ENCODE measurements around the gene GPLD1.
"Not testable (repeated sequence)": the region's sequence is repeated elsewhere in the genome, so short reads cannot be mapped to it uniquely, and the experiment has no call there.

GPLD1 gene

GRCh38 chr6:24410622-24411021, 78.8 kb downstream of the GPLD1 start:
- H3K9ac ChIP-seq (ENCODE audit: low read length) = no peak overlapping the region
- no peaks in the 10 kb centered on the region for H3K9me3 ChIP-seq (ENCODE audit: control insufficient read depth, insufficient read depth, low read depth, low read length)
- H3K4me1 ChIP-seq (ENCODE audit: control insufficient read depth, insufficient read depth, low read length) = peaks cover 3% of the 10 kb centered on the region; the same call in 1 of the 2 replicates
- H3K27me3 ChIP-seq (ENCODE audit: control insufficient read depth, insufficient read depth, low read length) = no peaks in the 10 kb centered on the region
- H3K4me3 ChIP-seq (ENCODE audit: low read depth, low read length) = no peak overlapping the region
- H3K27ac ChIP-seq (ENCODE audit: low read depth, low read length) = no peak overlapping the region
- H3K36me3 ChIP-seq (ENCODE audit: control insufficient read depth, insufficient read depth, low read length) = peaks cover 86% of the 10 kb centered on the region

GRCh38 chr6:24408719-24409410, 80.5 kb downstream of the GPLD1 start:
- Histone ChIP-seq H3K36me3 (ENCODE audit: control insufficient read depth, insufficient read depth, low read length) (peaks cover 91% of the 10 kb centered on the region), H3K27ac (ENCODE audit: low read depth, low read length) (no peak overlapping the region), H3K4me1 (ENCODE audit: control insufficient read depth, insufficient read depth, low read length) (peaks cover 8% of the 10 kb centered on the region; the same call in 1 of the 2 replicates), H3K27me3 (ENCODE audit: control insufficient read depth, insufficient read depth, low read length) (no peaks in the 10 kb centered on the region), H3K9ac (ENCODE audit: low read length) (no peak overlapping the region), H3K4me3 (ENCODE audit: low read depth, low read length) (no peak overlapping the region), H3K9me3 (ENCODE audit: control insufficient read depth, insufficient read depth, low read depth, low read length) (no peaks in the 10 kb centered on the region)

- Histone ChIP-seq H3K9ac (ENCODE audit: low read length) (peak overlapping the region; percentile 79), H3K27ac (ENCODE audit: low read depth, low read length) (peak overlapping the region; percentile 95; the same call in 1 of the 2 replicates), H3K36me3 (ENCODE audit: control insufficient read depth, insufficient read depth, low read length) (peaks cover 62% of the 10 kb centered on the region), H3K4me1 (ENCODE audit: control insufficient read depth, insufficient read depth, low read length) (peaks cover 27% of the 10 kb centered on the region), H3K9me3 (ENCODE audit: control insufficient read depth, insufficient read depth, low read depth, low read length) (no peaks in the 10 kb centered on the region), H3K4me3 (ENCODE audit: low read depth, low read length) (peak overlapping the region; percentile 98), H3K27me3 (ENCODE audit: control insufficient read depth, insufficient read depth, low read length) (no peaks in the 10 kb centered on the region)
Observed at GRCh38 chr6:24405262-24405661, 84.1 kb downstream of the GPLD1 start.

GRCh38 chr6:24403501-24403824, 85.9 kb downstream of the GPLD1 start:
- Histone ChIP-seq H3K27ac (ENCODE audit: low read depth, low read length) (peak overlapping the region; percentile 95), H3K36me3 (ENCODE audit: control insufficient read depth, insufficient read depth, low read length) (peaks cover 44% of the 10 kb centered on the region), H3K9me3 (ENCODE audit: control insufficient read depth, insufficient read depth, low read depth, low read length) (no peaks in the 10 kb centered on the region; the same call in 1 of the 2 replicates), H3K27me3 (ENCODE audit: control insufficient read depth, insufficient read depth, low read length) (no peaks in the 10 kb centered on the region), H3K4me3 (ENCODE audit: low read depth, low read length) (peak overlapping the region; percentile 98), H3K4me1 (ENCODE audit: control insufficient read depth, insufficient read depth, low read length) (peaks cover 34% of the 10 kb centered on the region), H3K9ac (ENCODE audit: low read length) (peak overlapping the region; percentile 99)

GRCh38 chr6:24402697-24403500, 86.5 kb downstream of the GPLD1 start, which contains the start of gene MRS2:
Gene MRS2, plus strand, starts transcription at chr6:24402936. Its CDS starts 111 bp downstream, at chr6:24403047.
- H3K27ac ChIP-seq (ENCODE audit: low read depth, low read length) = peak within 1 kb of the TSS; percentile 95
- no peaks in the 10 kb centered on the region for H3K27me3 ChIP-seq (ENCODE audit: control insufficient read depth, insufficient read depth, low read length)
- peak within 1 kb of the TSS; percentile 99 for H3K9ac ChIP-seq (ENCODE audit: low read length)
- peaks cover 34% of the 10 kb centered on the region for H3K4me1 ChIP-seq (ENCODE audit: control insufficient read depth, insufficient read depth, low read length)
- H3K4me3 ChIP-seq (ENCODE audit: low read depth, low read length) = peak within 1 kb of the TSS; percentile 98
- peaks cover 1% of the 10 kb centered on the region; the same call in 1 of the 2 replicates for H3K9me3 ChIP-seq (ENCODE audit: control insufficient read depth, insufficient read depth, low read depth, low read length)
- peaks cover 38% of the 10 kb centered on the region for H3K36me3 ChIP-seq (ENCODE audit: control insufficient read depth, insufficient read depth, low read length)

GRCh38 chr6:24401458-24401857, 87.9 kb downstream of the GPLD1 start:
- Histone ChIP-seq H3K4me1 (ENCODE audit: control insufficient read depth, insufficient read depth, low read length) (peaks cover 31% of the 10 kb centered on the region), H3K9ac (ENCODE audit: low read length) (peak overlapping the region; percentile 99), H3K9me3 (ENCODE audit: control insufficient read depth, insufficient read depth, low read depth, low read length) (peaks cover 16% of the 10 kb centered on the region), H3K27ac (ENCODE audit: low read depth, low read length) (peak overlapping the region; percentile 95), H3K36me3 (ENCODE audit: control insufficient read depth, insufficient read depth, low read length) (peaks cover 28% of the 10 kb centered on the region), H3K27me3 (ENCODE audit: control insufficient read depth, insufficient read depth, low read length) (no peaks in the 10 kb centered on the region), H3K4me3 (ENCODE audit: low read depth, low read length) (peak overlapping the region; percentile 98)

- H3K9me3 ChIP-seq (ENCODE audit: control insufficient read depth, insufficient read depth, low read depth, low read length) = peaks cover 22% of the 10 kb centered on the region
- peak overlapping the region; percentile 99 for H3K27ac ChIP-seq (ENCODE audit: low read depth, low read length)
- peaks cover 19% of the 10 kb centered on the region for H3K36me3 ChIP-seq (ENCODE audit: control insufficient read depth, insufficient read depth, low read length)
- H3K4me3 ChIP-seq (ENCODE audit: low read depth, low read length) = peak overlapping the region; percentile 98
- H3K9ac ChIP-seq (ENCODE audit: low read length) = peak overlapping the region; percentile 99
- peaks cover 30% of the 10 kb centered on the region for H3K4me1 ChIP-seq (ENCODE audit: control insufficient read depth, insufficient read depth, low read length)
- H3K27me3 ChIP-seq (ENCODE audit: control insufficient read depth, insufficient read depth, low read length) = not testable (repeated sequence)
Observed at GRCh38 chr6:24400045-24401039, 89.0 kb downstream of the GPLD1 start.

- Histone ChIP-seq H3K9me3 (ENCODE audit: control insufficient read depth, insufficient read depth, low read depth, low read length) (peaks cover 25% of the 10 kb centered on the region), H3K36me3 (ENCODE audit: control insufficient read depth, insufficient read depth, low read length) (no peaks in the 10 kb centered on the region), H3K4me1 (ENCODE audit: control insufficient read depth, insufficient read depth, low read length) (peaks cover 26% of the 10 kb centered on the region)
Observed at GRCh38 chr6:24397631-24398030, 91.7 kb downstream of the GPLD1 start.

GRCh38 chr6:24396824-24397223, 92.6 kb downstream of the GPLD1 start:
- Histone ChIP-seq H3K9me3 (ENCODE audit: control insufficient read depth, insufficient read depth, low read depth, low read length) (peaks cover 25% of the 10 kb centered on the region), H3K27ac (ENCODE audit: low read depth, low read length) (no peak overlapping the region), H3K9ac (ENCODE audit: low read length) (no peak overlapping the region), H3K27me3 (ENCODE audit: control insufficient read depth, insufficient read depth, low read length) (no peaks in the 10 kb centered on the region), H3K4me1 (ENCODE audit: control insufficient read depth, insufficient read depth, low read length) (peaks cover 19% of the 10 kb centered on the region), H3K4me3 (ENCODE audit: low read depth, low read length) (no peak overlapping the region), H3K36me3 (ENCODE audit: control insufficient read depth, insufficient read depth, low read length) (no peaks in the 10 kb centered on the region)

More at GRCh38 chr6:24397631-24398030, 91.7 kb downstream of the GPLD1 start:
- Histone ChIP-seq H3K9ac (ENCODE audit: low read length) (no peak overlapping the region), H3K27ac (ENCODE audit: low read depth, low read length) (no peak overlapping the region), H3K4me3 (ENCODE audit: low read depth, low read length) (no peak overlapping the region), H3K27me3 (ENCODE audit: control insufficient read depth, insufficient read depth, low read length) (no peaks in the 10 kb centered on the region)

- H3K4me3 ChIP-seq (ENCODE audit: low read depth, low read length) = no peak overlapping the region
- H3K4me1 ChIP-seq (ENCODE audit: control insufficient read depth, insufficient read depth, low read length) = peaks cover 7% of the 10 kb centered on the region
- no peak overlapping the region for H3K27ac ChIP-seq (ENCODE audit: low read depth, low read length)
- H3K9me3 ChIP-seq (ENCODE audit: control insufficient read depth, insufficient read depth, low read depth, low read length) = peaks cover 25% of the 10 kb centered on the region
- no peaks in the 10 kb centered on the region for H3K27me3 ChIP-seq (ENCODE audit: control insufficient read depth, insufficient read depth, low read length)
- H3K9ac ChIP-seq (ENCODE audit: low read length) = no peak overlapping the region
- no peaks in the 10 kb centered on the region for H3K36me3 ChIP-seq (ENCODE audit: control insufficient read depth, insufficient read depth, low read length)
Observed at GRCh38 chr6:24394780-24395437, 94.5 kb downstream of the GPLD1 start.

Data from HUES6 (cell line).